ENCODE measurements around the gene RREB1.

GRCh38 chr6:7136859-7137334, 29.1 kb downstream of the RREB1 start:
- TF ChIP-seq POLR2A (IDR thresholded peaks at IDR 0.05), result no peak
- TF ChIP-seq, protein P1, sequence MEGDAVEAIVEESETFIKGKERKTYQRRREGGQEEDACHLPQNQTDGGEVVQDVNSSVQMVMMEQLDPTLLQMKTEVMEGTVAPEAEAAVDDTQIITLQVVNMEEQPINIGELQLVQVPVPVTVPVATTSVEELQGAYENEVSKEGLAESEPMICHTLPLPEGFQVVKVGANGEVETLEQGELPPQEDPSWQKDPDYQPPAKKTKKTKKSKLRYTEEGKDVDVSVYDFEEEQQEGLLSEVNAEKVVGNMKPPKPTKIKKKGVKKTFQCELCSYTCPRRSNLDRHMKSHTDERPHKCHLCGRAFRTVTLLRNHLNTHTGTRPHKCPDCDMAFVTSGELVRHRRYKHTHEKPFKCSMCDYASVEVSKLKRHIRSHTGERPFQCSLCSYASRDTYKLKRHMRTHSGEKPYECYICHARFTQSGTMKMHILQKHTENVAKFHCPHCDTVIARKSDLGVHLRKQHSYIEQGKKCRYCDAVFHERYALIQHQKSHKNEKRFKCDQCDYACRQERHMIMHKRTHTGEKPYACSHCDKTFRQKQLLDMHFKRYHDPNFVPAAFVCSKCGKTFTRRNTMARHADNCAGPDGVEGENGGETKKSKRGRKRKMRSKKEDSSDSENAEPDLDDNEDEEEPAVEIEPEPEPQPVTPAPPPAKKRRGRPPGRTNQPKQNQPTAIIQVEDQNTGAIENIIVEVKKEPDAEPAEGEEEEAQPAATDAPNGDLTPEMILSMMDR (IDR thresholded peaks at IDR 0.05), result no peak

Measured in suprapubic skin (tissue), 3 donors.